HCT116 (cell line): ENCODE measurements around the gene IL17C. TPM values are rescaled to one million over a fixed set of nuclear protein-coding genes. Genes with fewer than 3 reads are reported as not detected.

Experiments
- ATAC-seq: fragments of 200-7000 bp; cut with Tn5 transposase; 2 replicates; pipeline ENCODE4 v1.9.1; 2020; ENCODE audit warnings: mild to moderate bottlenecking, moderate library complexity
- BruUV-seq: library from RNA; stranded (reverse); fragments of 400-500 nt; replicated peaks from 2 replicates; lab custom pipeline; 2021; lab: Mats Ljungman, UMichigan
- CTCF ChIA-PET: fragments of 300-600 bp; sonication (Branson Sonifier 250); formaldehyde crosslinking; loops from one replicate; lab custom pipeline; 2021; ENCODE audit warnings: antibody characterized with exemption; lab: Charles Lee
- POLR2A ChIA-PET: fragments of 300-600, 350-600 bp; sonication (Branson Sonifier 250); formaldehyde crosslinking; loops from one replicate; lab custom pipeline; 2021; ENCODE audit warnings: antibody characterized with exemption; lab: Charles Lee
- RAD21 ChIA-PET, 2 experiments: fragments of 300-600 bp; sonication (Branson Sonifier 250); formaldehyde crosslinking; loops; one replicate each; lab custom pipeline; 2023; ENCODE audit warnings: low total read pairs in 2 of 2; ENCODE audit not compliant: uncharacterized antibody in 2 of 2, unreplicated experiment in 2 of 2, low non-redundant PET in 1 of 2; lab: Charles Lee
- DNase-seq: peaks from one replicate; pipeline ENCODE4 v3.0.0-alpha.2; 2010; ENCODE audit warnings: low read depth, low spot score
- H2AFZ ChIP-seq: fragments of 200-600 bp; shearing (Covaris generic), sonication (generic); 2 replicates; pipeline ENCODE4 v1.6.1; 2017; ENCODE audit warnings: low read depth, mixed run types, mixed read lengths, antibody characterized with exemption, low read length; ENCODE audit not compliant: poor library complexity, severe bottlenecking
- H3K27ac ChIP-seq: 2 replicates; pipeline ENCODE4 v1.5.1; 2012; ENCODE audit warnings: low read depth, low read length
- H3K27me3 ChIP-seq: fragments of 200-600 bp; sonication (generic); 2 replicates; pipeline ENCODE4 v1.6.1; 2016; ENCODE audit warnings: mixed run types, low read length, mixed read lengths; ENCODE audit not compliant: insufficient read depth
- H3K36me3 ChIP-seq, 2 experiments: fragments of 200-500 bp in 1 of 2; fragments of 200-600 bp in 1 of 2; sonication (Bioruptor generic) in 1 of 2; sonication (generic) in 1 of 2; 2 replicates each; pipeline versions ENCODE4 v1.5.1 to v1.6.1; 2014 to 2016; ENCODE audit warnings: low read length in 2 of 2, inconsistent platforms in 1 of 2, mixed read lengths in 1 of 2, mixed run types in 1 of 2; ENCODE audit not compliant: insufficient read depth in 2 of 2, control insufficient read depth in 1 of 2
- H3K4me1 ChIP-seq, 2 experiments: fragments of 200-600 bp in 1 of 2; sonication (generic) in 1 of 2; 2 replicates each; pipeline versions ENCODE4 v1.5.1 to v1.6.1; 2012 to 2017; ENCODE audit warnings: low read length in 2 of 2, inconsistent platforms in 1 of 2, mild to moderate bottlenecking in 1 of 2, mixed read lengths in 1 of 2, mixed run types in 1 of 2, moderate library complexity in 1 of 2; ENCODE audit not compliant: insufficient read depth in 2 of 2, control insufficient read depth in 1 of 2
- H3K4me2 ChIP-seq: fragments of 200-600 bp; sonication (generic); 2 replicates; pipeline ENCODE4 v1.6.1; 2017; ENCODE audit warnings: mixed run types, low read length, mixed read lengths
- H3K4me3 ChIP-seq, 2 experiments: fragments of 200-600 bp in 1 of 2; sonication (generic) in 1 of 2; replicated peaks in 1 of 2; 2 replicates each; pipeline ENCODE4 v1.5.1; 2011 to 2016; ENCODE audit warnings: low read length in 2 of 2, control low read depth in 1 of 2, low read depth in 1 of 2, mild to moderate bottlenecking in 1 of 2, mixed read lengths in 1 of 2, mixed run types in 1 of 2
- H3K79me2 ChIP-seq: fragments of 200-600 bp; sonication (generic); 2 replicates; pipeline ENCODE4 v1.6.1; 2017; ENCODE audit warnings: mild to moderate bottlenecking, mixed run types, low read length, moderate library complexity, mixed read lengths; ENCODE audit not compliant: insufficient read depth
- H3K9ac ChIP-seq: fragments of 200-600 bp; sonication (generic); 2 replicates; pipeline ENCODE4 v1.6.1; 2016; ENCODE audit warnings: low read length, mixed read lengths
- H3K9me2 ChIP-seq: fragments of 200-600 bp; sonication (generic), shearing (Covaris generic); 2 replicates; pipeline ENCODE4 v1.6.1; 2017; ENCODE audit warnings: mixed run types, mild to moderate bottlenecking, moderate library complexity; ENCODE audit not compliant: insufficient read depth
- H3K9me3 ChIP-seq, 2 experiments: fragments of 200-500 bp in 1 of 2; fragments of 200-600 bp in 1 of 2; sonication (Bioruptor generic) in 1 of 2; sonication (generic) in 1 of 2; 2 replicates each; pipeline ENCODE4 v1.6.1; 2014 to 2017; ENCODE audit warnings: low read length in 2 of 2, mixed read lengths in 2 of 2, inconsistent platforms in 1 of 2, low read depth in 1 of 2, mild to moderate bottlenecking in 1 of 2, mixed run types in 1 of 2, moderate library complexity in 1 of 2; ENCODE audit not compliant: control insufficient read depth in 1 of 2, insufficient read depth in 1 of 2
- H4K20me1 ChIP-seq: fragments of 200-600 bp; sonication (generic), shearing (Covaris generic); 2 replicates; pipeline ENCODE4 v1.6.1; 2017; ENCODE audit warnings: mixed run types, mild to moderate bottlenecking, moderate library complexity; ENCODE audit not compliant: insufficient read depth
- CTCF ChIP-seq, 3 experiments: fragments of 200-600 bp in 1 of 3; sonication (generic) in 1 of 3; IDR thresholded peaks in 2 of 3; conservative IDR thresholded peaks in 1 of 3; 2 replicates each; pipeline ENCODE4 v1.5.1; 2012 to 2017; ENCODE audit warnings: low read depth in 2 of 3, low read length in 2 of 3, antibody characterized with exemption in 1 of 3, borderline replicate concordance in 1 of 3, control low read depth in 1 of 3, mild to moderate bottlenecking in 1 of 3, mixed read lengths in 1 of 3, mixed run types in 1 of 3, moderate library complexity in 1 of 3; ENCODE audit not compliant: insufficient read depth in 1 of 3
- EGR1 ChIP-seq: IDR thresholded peaks from 2 replicates; pipeline ENCODE4 v1.6.1; 2012; ENCODE audit warnings: low read depth
- EZH2 ChIP-seq: fragments of 200-600 bp; sonication (generic); IDR thresholded peaks from 2 replicates; pipeline ENCODE4 v1.6.1; 2017; ENCODE audit warnings: antibody characterized with exemption, mixed run types
- EZH2phosphoT487 ChIP-seq: fragments of 200-600 bp; IDR thresholded peaks from 2 replicates; pipeline ENCODE4 v1.6.1; 2018; ENCODE audit warnings: antibody characterized with exemption, borderline replicate concordance
- FOSL1 ChIP-seq: IDR thresholded peaks from 2 replicates; pipeline ENCODE4 v1.6.1; 2012; ENCODE audit warnings: low read depth
- JUND ChIP-seq: IDR thresholded peaks from 2 replicates; pipeline ENCODE4 v1.6.1; 2012
- POLR2A ChIP-seq: IDR thresholded peaks from 2 replicates; pipeline ENCODE4 v1.7.0; 2011; ENCODE audit warnings: borderline replicate concordance; ENCODE audit not compliant: insufficient read depth, insufficient read length; ENCODE audit errors: extremely low read depth
- POLR2AphosphoS5 ChIP-seq: IDR thresholded peaks from 2 replicates; pipeline ENCODE4 v1.6.1; 2011; ENCODE audit warnings: mild to moderate bottlenecking, low read depth, low read length, moderate library complexity
- RAD21 ChIP-seq: IDR thresholded peaks from 2 replicates; pipeline ENCODE4 v1.6.1; 2012; ENCODE audit warnings: low read depth, mild to moderate bottlenecking
- SIN3A ChIP-seq: IDR thresholded peaks from 2 replicates; pipeline ENCODE4 v1.6.1; 2012; ENCODE audit warnings: low read depth
- SRF ChIP-seq: IDR thresholded peaks from 2 replicates; pipeline ENCODE4 v1.6.1; 2012; ENCODE audit warnings: low read depth
- TCF7L2 ChIP-seq: IDR thresholded peaks from 2 replicates; pipeline ENCODE4 v1.7.0; 2011; ENCODE audit warnings: borderline replicate concordance, inconsistent platforms; ENCODE audit not compliant: insufficient read depth, insufficient read length; ENCODE audit errors: extremely low read depth
- YY1 ChIP-seq: IDR thresholded peaks from 2 replicates; pipeline ENCODE4 v1.6.1; 2011; ENCODE audit warnings: low read length, low read depth, moderate library complexity, mild to moderate bottlenecking; ENCODE audit not compliant: insufficient replicate concordance; ENCODE audit errors: extremely low read depth
- ZFX ChIP-seq: fragments of 450-650 bp; IDR thresholded peaks from 2 replicates; pipeline ENCODE4 v1.6.1; 2017
- ZNF274 ChIP-seq: fragments of 200-500 bp; sonication (Bioruptor generic); IDR thresholded peaks from 2 replicates; pipeline ENCODE4 v1.6.1; 2014; ENCODE audit warnings: mild to moderate bottlenecking, low read depth, low read length, inconsistent platforms
- intact Hi-C: fragments of 100-400 bp; cut with micrococcal nuclease; formaldehyde crosslinking; loops from 2 replicates; pipeline ENCODE4 v1.10.0; 2022
- total RNA-seq: library from RNA; stranded (reverse); gene quantifications from one replicate; pipeline ENCODE4 v1.2.1, GENCODE V29; 2021; ENCODE audit not compliant: unreplicated experiment
- TF ChIP-seq, protein P1 (sequence below): IDR thresholded peaks from 2 replicates; pipeline ENCODE4 v1.6.1; 2012
- TF ChIP-seq, protein P2 (sequence below): IDR thresholded peaks from 2 replicates; pipeline ENCODE4 v1.6.1; 2012
- TF ChIP-seq, protein P3 (sequence below): IDR thresholded peaks from 2 replicates; pipeline ENCODE4 v1.6.1; 2012; ENCODE audit warnings: low read depth

IL17C gene
- total RNA-seq, 1 experiment from 2014 or later = not detected

DNA sequence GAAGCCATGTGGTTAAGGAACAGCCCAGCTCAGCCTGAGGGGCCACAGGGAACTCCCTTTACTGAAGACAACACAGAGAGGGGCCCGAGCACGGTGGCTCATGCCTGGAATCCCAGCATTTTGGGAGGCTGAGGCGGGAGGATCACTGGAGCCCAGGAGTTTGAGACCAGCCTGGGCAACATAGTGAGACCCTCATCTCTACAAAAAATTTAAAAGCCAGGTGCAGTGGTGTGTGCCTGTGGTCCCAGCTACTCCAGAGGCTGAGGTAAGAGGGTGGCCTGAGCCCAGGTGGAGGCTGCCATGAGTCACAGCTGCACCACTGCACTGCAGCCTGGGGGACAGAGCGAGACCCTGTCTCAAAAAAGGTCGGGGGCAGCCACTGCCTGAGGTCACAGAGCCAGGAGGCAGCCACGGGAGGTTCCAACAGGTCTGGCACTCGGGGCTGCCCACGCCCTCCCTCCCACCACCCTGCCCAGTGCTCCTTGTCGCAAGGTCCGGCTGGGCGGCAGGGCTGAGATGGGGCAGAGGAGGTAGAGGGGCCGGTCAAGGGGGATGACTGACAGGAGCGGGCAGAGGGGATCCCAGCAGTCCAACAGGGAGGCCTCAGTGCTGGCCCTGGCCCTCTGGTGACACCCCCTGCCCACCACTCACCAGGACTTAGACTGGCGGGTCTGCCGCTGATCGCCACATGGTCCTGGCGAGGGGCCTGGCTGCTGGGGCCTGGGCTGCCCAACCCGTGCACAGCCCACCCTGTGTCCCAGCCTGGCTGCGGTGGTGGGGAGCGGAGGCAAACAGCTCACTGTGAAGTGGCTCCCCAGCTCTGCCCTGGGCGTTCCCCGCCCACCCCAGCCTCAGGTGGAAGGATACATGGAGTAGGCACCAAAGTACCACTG is 9.1 kb downstream of the IL17C start:
- Histone ChIP-seq H3K9ac (no peak overlapping the region), H3K4me1 (peaks cover 16 to 25% of the 10 kb centered on the region in 2 experiments), H2AFZ (no peak overlapping the region), H3K4me2 (no peak overlapping the region), H3K27ac (no peak overlapping the region), H3K9me3 (no peaks in the 10 kb centered on the region), H3K9me2 (no peaks in the 10 kb centered on the region), H3K79me2 (peaks cover 36% of the 10 kb centered on the region), H3K27me3 (no peaks in the 10 kb centered on the region), H4K20me1 (no peaks in the 10 kb centered on the region), H3K36me3 (peaks cover 6 to 10% of the 10 kb centered on the region in 2 experiments; a peak in 2 of 4 replicates), H3K4me3 (no peak overlapping the region)
- intact Hi-C loops = no loop called here
- ATAC-seq (no peak), DNase-seq (no peak)
- BruUV-seq = no TSS peak
- POLR2A ChIA-PET = no interaction called here
- TF ChIP-seq TCF7L2 = no peak
- no peak for TF ChIP-seq ZNF274
- TF ChIP-seq CTCF (IDR thresholded peaks at IDR 0.05 in 2 of 3, conservative IDR thresholded peaks at IDR 0.05 in 1 of 3; ENCODE audit: borderline replicate concordance in 1 of 3, insufficient read depth in 1 of 3, low read depth in 2 of 3, low read length in 2 of 3) = no peak
- TF ChIP-seq JUND = no peak
- TF ChIP-seq FOSL1 = no peak
- no peak for TF ChIP-seq POLR2AphosphoS5
- TF ChIP-seq, protein P1, sequence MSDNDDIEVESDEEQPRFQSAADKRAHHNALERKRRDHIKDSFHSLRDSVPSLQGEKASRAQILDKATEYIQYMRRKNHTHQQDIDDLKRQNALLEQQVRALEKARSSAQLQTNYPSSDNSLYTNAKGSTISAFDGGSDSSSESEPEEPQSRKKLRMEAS = no peak
- TF ChIP-seq SIN3A = no peak
- TF ChIP-seq ZFX = no peak
- no peak for TF ChIP-seq YY1
- TF ChIP-seq EZH2 = no peak
- TF ChIP-seq POLR2A = no peak
- no peak for TF ChIP-seq EGR1
- TF ChIP-seq RAD21 = no peak
- TF ChIP-seq EZH2phosphoT487 = no peak
- TF ChIP-seq, protein P2, sequence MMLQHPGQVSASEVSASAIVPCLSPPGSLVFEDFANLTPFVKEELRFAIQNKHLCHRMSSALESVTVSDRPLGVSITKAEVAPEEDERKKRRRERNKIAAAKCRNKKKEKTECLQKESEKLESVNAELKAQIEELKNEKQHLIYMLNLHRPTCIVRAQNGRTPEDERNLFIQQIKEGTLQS = no peak
- TF ChIP-seq, protein P3, sequence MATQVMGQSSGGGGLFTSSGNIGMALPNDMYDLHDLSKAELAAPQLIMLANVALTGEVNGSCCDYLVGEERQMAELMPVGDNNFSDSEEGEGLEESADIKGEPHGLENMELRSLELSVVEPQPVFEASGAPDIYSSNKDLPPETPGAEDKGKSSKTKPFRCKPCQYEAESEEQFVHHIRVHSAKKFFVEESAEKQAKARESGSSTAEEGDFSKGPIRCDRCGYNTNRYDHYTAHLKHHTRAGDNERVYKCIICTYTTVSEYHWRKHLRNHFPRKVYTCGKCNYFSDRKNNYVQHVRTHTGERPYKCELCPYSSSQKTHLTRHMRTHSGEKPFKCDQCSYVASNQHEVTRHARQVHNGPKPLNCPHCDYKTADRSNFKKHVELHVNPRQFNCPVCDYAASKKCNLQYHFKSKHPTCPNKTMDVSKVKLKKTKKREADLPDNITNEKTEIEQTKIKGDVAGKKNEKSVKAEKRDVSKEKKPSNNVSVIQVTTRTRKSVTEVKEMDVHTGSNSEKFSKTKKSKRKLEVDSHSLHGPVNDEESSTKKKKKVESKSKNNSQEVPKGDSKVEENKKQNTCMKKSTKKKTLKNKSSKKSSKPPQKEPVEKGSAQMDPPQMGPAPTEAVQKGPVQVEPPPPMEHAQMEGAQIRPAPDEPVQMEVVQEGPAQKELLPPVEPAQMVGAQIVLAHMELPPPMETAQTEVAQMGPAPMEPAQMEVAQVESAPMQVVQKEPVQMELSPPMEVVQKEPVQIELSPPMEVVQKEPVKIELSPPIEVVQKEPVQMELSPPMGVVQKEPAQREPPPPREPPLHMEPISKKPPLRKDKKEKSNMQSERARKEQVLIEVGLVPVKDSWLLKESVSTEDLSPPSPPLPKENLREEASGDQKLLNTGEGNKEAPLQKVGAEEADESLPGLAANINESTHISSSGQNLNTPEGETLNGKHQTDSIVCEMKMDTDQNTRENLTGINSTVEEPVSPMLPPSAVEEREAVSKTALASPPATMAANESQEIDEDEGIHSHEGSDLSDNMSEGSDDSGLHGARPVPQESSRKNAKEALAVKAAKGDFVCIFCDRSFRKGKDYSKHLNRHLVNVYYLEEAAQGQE = no peak
- no peak for TF ChIP-seq SRF
- RAD21 ChIA-PET = no interaction called here
- CTCF ChIA-PET = no interaction called here
